Activated T-cell treated with anti-CD3 and anti-CD28 coated beads for 4 hours (primary cell): ENCODE data around the gene KCNJ5.

Source experiments
- DNase-seq: peaks from one replicate; pipeline ENCODE4 v3.0.0-alpha.2; 2020

KCNJ5 gene

GRCh38 chr11:128934351-128934750 lies 43.2 kb downstream of the KCNJ5 start:
- DNase-seq = no peak

GRCh38 chr11:128934926-128935325 lies 43.8 kb downstream of the KCNJ5 start:
- DNase-seq = no peak

- no peak for DNase-seq
Measured at GRCh38 chr11:128936606-128937251, 45.6 kb downstream of the KCNJ5 start.

- DNase-seq = no peak
Measured at GRCh38 chr11:128937480-128937879, 46.3 kb downstream of the KCNJ5 start.

- no peak for DNase-seq
Measured at GRCh38 chr11:128938156-128938885, 47.2 kb downstream of the KCNJ5 start.

- no peak for DNase-seq
Measured at GRCh38 chr11:128939591-128939990, 48.4 kb downstream of the KCNJ5 start.

- DNase-seq = no peak
Measured at GRCh38 chr11:128940156-128940555, 49.0 kb downstream of the KCNJ5 start.

GRCh38 chr11:128940603-128941002 lies 49.4 kb downstream of the KCNJ5 start:
- DNase-seq = no peak

- DNase-seq = no peak
Measured at GRCh38 chr11:128941110-128941509, 50.0 kb downstream of the KCNJ5 start.

- no peak for DNase-seq
Measured at GRCh38 chr11:128941573-128942271, 50.6 kb downstream of the KCNJ5 start.

GRCh38 chr11:128942272-128942612 lies 51.1 kb downstream of the KCNJ5 start:
- DNase-seq = no peak

GRCh38 chr11:128942817-128943427 lies 51.8 kb downstream of the KCNJ5 start, which contains the start of gene TP53AIP1:
TP53AIP1 (minus strand) TSS chr11:128942871; CDS start chr11:128937818, 5,053 bp downstream.
- DNase-seq = no peak

GRCh38 chr11:128943428-128943976 lies 52.3 kb downstream of the KCNJ5 start:
- no peak for DNase-seq

GRCh38 chr11:128946648-128947047 lies 55.5 kb downstream of the KCNJ5 start:
- no peak for DNase-seq

GRCh38 chr11:128947773-128948172 lies 56.6 kb downstream of the KCNJ5 start:
- DNase-seq = no peak

- no peak for DNase-seq
Measured at GRCh38 chr11:128948583-128948982, 57.4 kb downstream of the KCNJ5 start.

- no peak for DNase-seq
Measured at GRCh38 chr11:128949791-128950454, 58.8 kb downstream of the KCNJ5 start.

- no peak for DNase-seq
Measured at GRCh38 chr11:128953151-128953550, 62.0 kb downstream of the KCNJ5 start.

GRCh38 chr11:128955636-128956035 lies 64.5 kb downstream of the KCNJ5 start:
- DNase-seq = no peak

GRCh38 chr11:128956401-128957201 lies 65.4 kb downstream of the KCNJ5 start:
- DNase-seq = no peak

GRCh38 chr11:128957202-128957482 lies 66.0 kb downstream of the KCNJ5 start:
- no peak for DNase-seq

- no peak for DNase-seq
Measured at GRCh38 chr11:128961645-128962044, 70.5 kb downstream of the KCNJ5 start.
